ENCODE measurements around the gene CNKSR3. TPM values are rescaled to one million over a fixed set of nuclear protein-coding genes. Genes with fewer than 3 reads are reported as not detected.

The CNKSR3 gene
- total and polyA plus RNA-seq, 8 donors, result 1.2 to 40.0 (median 6.2) TPM

DNA sequence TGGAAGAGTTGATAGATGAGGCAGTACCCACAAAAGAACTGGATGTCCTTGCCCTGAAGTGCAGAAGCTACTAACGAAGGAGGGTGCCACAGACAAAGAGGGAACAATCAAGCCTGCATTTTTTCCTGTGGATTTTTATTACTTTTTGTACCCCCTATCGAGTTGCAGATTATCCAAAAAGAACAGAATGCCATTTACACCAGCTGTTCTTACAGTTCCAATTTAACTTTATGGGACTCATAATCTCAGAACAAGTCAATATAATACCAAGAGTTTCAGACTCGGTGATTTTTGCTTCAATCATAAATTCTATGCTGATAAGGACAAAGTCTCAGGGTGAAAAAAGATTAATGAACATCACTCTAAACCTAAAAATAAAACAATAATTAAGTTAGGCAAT is 4.0 kb upstream of the CNKSR3 start:
- intact Hi-C loops (cut with DNase I; ENCODE audit: low total_unique reads), result no loop called here
- DNase-seq, result no peak
- Histone ChIP-seq H3K36me3 (no peaks in the 10 kb centered on the region), H3K9me3 (no peaks in the 10 kb centered on the region), H3K27me3 (peaks cover 0 to 15% (median 0%) of the 10 kb centered on the region in 3 donors), H3K27ac (no peak overlapping the region), H3K4me3 (no peak overlapping the region), H3K4me1 (peaks cover 15 to 29% (median 20%) of the 10 kb centered on the region in 4 donors)
- WGBS, 5 donors, result 80 to 90% (median 84%) methylated on average over 3 of the region's 3 CpGs
- TF ChIP-seq EP300 (IDR thresholded peaks at IDR 0.05) (no peak), POLR2A (IDR thresholded peaks at IDR 0.05) (no peak), CTCF (IDR thresholded peaks at IDR 0.05) (no peak), POLR2AphosphoS5 (IDR thresholded peaks at IDR 0.05) (no peak)

DNA sequence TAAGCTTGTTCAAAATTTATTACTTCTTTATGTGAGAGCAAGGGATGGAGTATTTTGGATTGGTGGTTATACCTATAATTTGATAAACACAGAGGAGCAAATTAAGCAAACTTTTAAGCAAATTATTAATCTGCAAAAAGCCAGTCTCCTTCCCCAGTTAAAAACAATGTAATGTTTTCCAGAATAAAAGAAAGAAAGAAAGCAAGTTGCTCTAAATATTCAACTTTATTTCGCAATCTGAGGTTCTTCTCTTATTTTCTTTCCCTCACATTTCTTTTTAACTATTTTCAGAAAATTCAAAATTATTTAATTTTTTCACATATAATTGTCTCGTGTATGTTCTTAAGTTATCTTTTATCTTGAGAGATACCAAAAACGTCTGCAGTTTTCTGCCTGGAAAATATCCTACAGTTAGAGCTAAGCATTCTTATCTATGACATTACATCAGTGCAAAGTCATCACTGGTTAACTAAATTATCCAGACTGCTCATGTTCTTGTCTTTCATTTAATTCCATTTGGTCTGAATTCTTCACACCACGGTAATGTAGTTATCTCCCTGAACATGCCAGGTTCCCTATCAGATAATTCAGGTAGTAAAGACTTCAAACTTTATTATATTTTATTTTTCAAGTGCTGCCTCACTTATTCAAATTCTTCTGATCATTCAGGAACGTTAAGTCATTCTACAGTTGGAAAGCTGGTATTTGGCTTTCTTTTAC is 3.3 kb upstream of the CNKSR3 start:
- Histone ChIP-seq H3K27me3 (peaks cover 0 to 17% (median 0%) of the 10 kb centered on the region in 3 donors), H3K9me3 (no peaks in the 10 kb centered on the region), H3K36me3 (no peaks in the 10 kb centered on the region), H3K4me3 (no peak overlapping the region), H3K27ac (no peak overlapping the region), H3K4me1 (peaks cover 15 to 29% (median 25%) of the 10 kb centered on the region in 4 donors)
- no peak for DNase-seq
- intact Hi-C loops (cut with DNase I; ENCODE audit: low total_unique reads), result no loop called here
- TF ChIP-seq EP300 (IDR thresholded peaks at IDR 0.05), result no peak
- no peak for TF ChIP-seq POLR2AphosphoS5 (IDR thresholded peaks at IDR 0.05)
- TF ChIP-seq CTCF (IDR thresholded peaks at IDR 0.05), result no peak
- no peak for TF ChIP-seq POLR2A (IDR thresholded peaks at IDR 0.05)
- WGBS, 5 donors, result 52 to 63% (median 52%) methylated on average over 5 of the region's 5 CpGs

- intact Hi-C loops (cut with DNase I; ENCODE audit: low total_unique reads), result no loop called here
- Histone ChIP-seq H3K36me3 (no peaks in the 10 kb centered on the region), H3K27ac (peak overlapping the region; percentile 85 to 97 (median 96)), H3K27me3 (peaks cover 0 to 17% (median 0%) of the 10 kb centered on the region in 3 donors), H3K9me3 (no peaks in the 10 kb centered on the region), H3K4me1 (peaks cover 27 to 42% (median 38%) of the 10 kb centered on the region in 4 donors), H3K4me3 (peak overlapping the region in 3 of 4 donors; percentile 73 to 82 (median 82))
- no peak for DNase-seq
- 60 to 88% (median 75%) methylated on average over 1 of the region's 1 CpG for WGBS, 5 donors
- TF ChIP-seq EP300 (IDR thresholded peaks at IDR 0.05) (no peak), POLR2AphosphoS5 (IDR thresholded peaks at IDR 0.05) (no peak), CTCF (IDR thresholded peaks at IDR 0.05) (no peak)
Observed at GRCh38 chr6:154512201-154512600, 1.7 kb upstream of the CNKSR3 start.

GRCh38 chr6:154511791-154512190 is 1.3 kb upstream of the CNKSR3 start:
- TF ChIP-seq CTCF (IDR thresholded peaks at IDR 0.05) (no peak), POLR2AphosphoS5 (IDR thresholded peaks at IDR 0.05) (no peak), POLR2A (IDR thresholded peaks at IDR 0.05) (no peak), EP300 (IDR thresholded peaks at IDR 0.05) (no peak)
- intact Hi-C loops (cut with DNase I; ENCODE audit: low total_unique reads), result no loop called here
- Histone ChIP-seq H3K36me3 (no peaks in the 10 kb centered on the region), H3K27ac (peak overlapping the region; percentile 85 to 97 (median 96)), H3K4me3 (peak overlapping the region; percentile 73 to 85 (median 82)), H3K9me3 (no peaks in the 10 kb centered on the region), H3K27me3 (peaks cover 0 to 17% (median 0%) of the 10 kb centered on the region in 3 donors), H3K4me1 (peaks cover 31 to 46% (median 41%) of the 10 kb centered on the region in 4 donors)
- 13 to 26% (median 17%) methylated on average over 5 to 7 of the region's 7 CpGs for WGBS, 5 donors
- DNase-seq, result peak in 1 of 2 donors; percentile 54
